Erythroblast (primary cell): ENCODE measurements around the gene MAN1C1.

ENCODE experiments used
- GATA1 ChIP-seq: IDR thresholded peaks from 2 replicates; pipeline ENCODE4 v1.6.1; 2011; ENCODE audit warnings: low read depth, mild to moderate bottlenecking, control low read depth, low read length, moderate library complexity
- POLR2A ChIP-seq: IDR thresholded peaks from 2 replicates; pipeline ENCODE4 v1.6.1; 2011; ENCODE audit warnings: mild to moderate bottlenecking, low read length

DNA sequence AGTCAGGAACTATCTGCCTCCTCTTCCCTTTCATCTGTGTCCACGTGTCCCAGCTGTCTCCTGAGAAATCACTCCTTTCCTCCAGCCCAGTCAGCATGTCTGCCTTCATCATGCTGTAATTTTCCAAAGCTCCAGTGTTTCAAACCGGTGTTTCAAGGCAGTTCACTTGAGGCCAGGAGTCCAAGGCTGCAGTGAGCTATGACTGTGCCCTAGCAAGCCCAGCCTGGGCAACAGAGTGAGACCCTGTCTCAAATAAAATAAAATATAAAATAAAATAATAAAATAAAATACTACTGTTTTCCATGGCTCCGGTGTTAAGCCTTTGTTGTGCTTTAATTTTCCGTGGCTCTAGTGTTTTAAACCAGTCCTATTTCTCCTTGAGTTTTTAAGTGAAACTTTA is 175.5 kb downstream of the MAN1C1 start:
- TF ChIP-seq POLR2A: no peak
- no peak for TF ChIP-seq GATA1
